ENCODE data around the gene RPS6KA4.

Gene RPS6KA4

GRCh38 chr11:64348383-64349024, 10.5 kb upstream of the RPS6KA4 start:
- Histone ChIP-seq H3K4me3 (ENCODE audit: low read length) (no peak overlapping the region), H3K4me1 (ENCODE audit: insufficient read depth, low read length) (peaks cover 13% of the 10 kb centered on the region), H3K36me3 (ENCODE audit: insufficient read depth, low read length) (no peaks in the 10 kb centered on the region), H3K27me3 (ENCODE audit: insufficient read depth, low read length) (no peaks in the 10 kb centered on the region), H2AFZ (ENCODE audit: low read depth, low read length) (no peak overlapping the region), H3K9me3 (ENCODE audit: low read length) (no peaks in the 10 kb centered on the region)

- Histone ChIP-seq H3K36me3 (ENCODE audit: insufficient read depth, low read length) (no peaks in the 10 kb centered on the region), H3K4me3 (ENCODE audit: low read length) (no peak overlapping the region), H2AFZ (ENCODE audit: low read depth, low read length) (no peak overlapping the region), H3K9me3 (ENCODE audit: low read length) (no peaks in the 10 kb centered on the region), H3K4me1 (ENCODE audit: insufficient read depth, low read length) (peaks cover 13% of the 10 kb centered on the region), H3K27me3 (ENCODE audit: insufficient read depth, low read length) (no peaks in the 10 kb centered on the region)
These were observed 10.0 kb upstream of the RPS6KA4 start for GRCh38 chr11:64349025-64349387.

GRCh38 chr11:64349404-64349803, 9.6 kb upstream of the RPS6KA4 start:
- no peaks in the 10 kb centered on the region for H3K36me3 ChIP-seq (ENCODE audit: insufficient read depth, low read length)
- peaks cover 13% of the 10 kb centered on the region for H3K4me1 ChIP-seq (ENCODE audit: insufficient read depth, low read length)
- no peaks in the 10 kb centered on the region for H3K9me3 ChIP-seq (ENCODE audit: low read length)
- no peaks in the 10 kb centered on the region for H3K27me3 ChIP-seq (ENCODE audit: insufficient read depth, low read length)
- H2AFZ ChIP-seq (ENCODE audit: low read depth, low read length), result no peak overlapping the region
- no peak overlapping the region for H3K4me3 ChIP-seq (ENCODE audit: low read length)

GRCh38 chr11:64351136-64351631, 7.8 kb upstream of the RPS6KA4 start:
- H3K4me1 ChIP-seq (ENCODE audit: insufficient read depth, low read length), result peaks cover 19% of the 10 kb centered on the region

GRCh38 chr11:64352099-64352994, 6.6 kb upstream of the RPS6KA4 start:
- Histone ChIP-seq H3K9me3 (ENCODE audit: low read length) (no peaks in the 10 kb centered on the region), H3K4me3 (ENCODE audit: low read length) (no peak overlapping the region), H2AFZ (ENCODE audit: low read depth, low read length) (no peak overlapping the region)

More at GRCh38 chr11:64351136-64351631, 7.8 kb upstream of the RPS6KA4 start:
- H3K9me3 ChIP-seq (ENCODE audit: low read length), result no peaks in the 10 kb centered on the region
- no peaks in the 10 kb centered on the region for H3K36me3 ChIP-seq (ENCODE audit: insufficient read depth, low read length)
- H3K4me3 ChIP-seq (ENCODE audit: low read length), result no peak overlapping the region
- H3K27me3 ChIP-seq (ENCODE audit: insufficient read depth, low read length), result no peaks in the 10 kb centered on the region
- no peak overlapping the region for H2AFZ ChIP-seq (ENCODE audit: low read depth, low read length)

GRCh38 chr11:64352995-64353714, 5.8 kb upstream of the RPS6KA4 start:
- Histone ChIP-seq H2AFZ (ENCODE audit: low read depth, low read length) (no peak overlapping the region), H3K36me3 (ENCODE audit: insufficient read depth, low read length) (no peaks in the 10 kb centered on the region), H3K4me3 (ENCODE audit: low read length) (no peak overlapping the region), H3K4me1 (ENCODE audit: insufficient read depth, low read length) (peaks cover 27% of the 10 kb centered on the region), H3K27me3 (ENCODE audit: insufficient read depth, low read length) (no peaks in the 10 kb centered on the region), H3K9me3 (ENCODE audit: low read length) (no peaks in the 10 kb centered on the region)

More at GRCh38 chr11:64352099-64352994, 6.6 kb upstream of the RPS6KA4 start:
- no peaks in the 10 kb centered on the region for H3K27me3 ChIP-seq (ENCODE audit: insufficient read depth, low read length)
- H3K4me1 ChIP-seq (ENCODE audit: insufficient read depth, low read length), result peaks cover 19% of the 10 kb centered on the region
- H3K36me3 ChIP-seq (ENCODE audit: insufficient read depth, low read length), result no peaks in the 10 kb centered on the region

- peaks cover 26% of the 10 kb centered on the region for H3K4me1 ChIP-seq (ENCODE audit: insufficient read depth, low read length)
- no peak overlapping the region for H2AFZ ChIP-seq (ENCODE audit: low read depth, low read length)
- no peaks in the 10 kb centered on the region for H3K36me3 ChIP-seq (ENCODE audit: insufficient read depth, low read length)
- no peak overlapping the region for H3K4me3 ChIP-seq (ENCODE audit: low read length)
- H3K27me3 ChIP-seq (ENCODE audit: insufficient read depth, low read length), result no peaks in the 10 kb centered on the region
- no peaks in the 10 kb centered on the region for H3K9me3 ChIP-seq (ENCODE audit: low read length)
These were observed 5.1 kb upstream of the RPS6KA4 start for GRCh38 chr11:64353715-64354506.

- H2AFZ ChIP-seq (ENCODE audit: low read depth, low read length), result no peak overlapping the region
- H3K36me3 ChIP-seq (ENCODE audit: insufficient read depth, low read length), result no peaks in the 10 kb centered on the region
- H3K27me3 ChIP-seq (ENCODE audit: insufficient read depth, low read length), result no peaks in the 10 kb centered on the region
- H3K4me3 ChIP-seq (ENCODE audit: low read length), result no peak overlapping the region
- H3K9me3 ChIP-seq (ENCODE audit: low read length), result no peaks in the 10 kb centered on the region
- H3K4me1 ChIP-seq (ENCODE audit: insufficient read depth, low read length), result peaks cover 34% of the 10 kb centered on the region
These were observed 3.7 kb upstream of the RPS6KA4 start for GRCh38 chr11:64355078-64355940.

GRCh38 chr11:64356498-64357411, 2.2 kb upstream of the RPS6KA4 start:
- Histone ChIP-seq H2AFZ (ENCODE audit: low read depth, low read length) (no peak overlapping the region), H3K4me3 (ENCODE audit: low read length) (no peak overlapping the region), H3K27me3 (ENCODE audit: insufficient read depth, low read length) (no peaks in the 10 kb centered on the region), H3K9me3 (ENCODE audit: low read length) (no peaks in the 10 kb centered on the region), H3K36me3 (ENCODE audit: insufficient read depth, low read length) (peaks cover 9% of the 10 kb centered on the region), H3K4me1 (ENCODE audit: insufficient read depth, low read length) (peaks cover 31% of the 10 kb centered on the region)

GRCh38 chr11:64357446-64357845, 1.5 kb upstream of the RPS6KA4 start:
- no peak overlapping the region for H2AFZ ChIP-seq (ENCODE audit: low read depth, low read length)
- peaks cover 15% of the 10 kb centered on the region for H3K36me3 ChIP-seq (ENCODE audit: insufficient read depth, low read length)
- H3K27me3 ChIP-seq (ENCODE audit: insufficient read depth, low read length), result no peaks in the 10 kb centered on the region
- H3K4me1 ChIP-seq (ENCODE audit: insufficient read depth, low read length), result peaks cover 29% of the 10 kb centered on the region
- H3K4me3 ChIP-seq (ENCODE audit: low read length), result no peak overlapping the region
- H3K9me3 ChIP-seq (ENCODE audit: low read length), result no peaks in the 10 kb centered on the region

- Histone ChIP-seq H3K4me1 (ENCODE audit: insufficient read depth, low read length) (peaks cover 29% of the 10 kb centered on the region), H3K9me3 (ENCODE audit: low read length) (no peaks in the 10 kb centered on the region), H3K36me3 (ENCODE audit: insufficient read depth, low read length) (peaks cover 19% of the 10 kb centered on the region), H3K4me3 (ENCODE audit: low read length) (peak overlapping the region; percentile 82), H3K27me3 (ENCODE audit: insufficient read depth, low read length) (no peaks in the 10 kb centered on the region), H2AFZ (ENCODE audit: low read depth, low read length) (peak overlapping the region; percentile 87)
These were observed 942 bp upstream of the RPS6KA4 start for GRCh38 chr11:64357904-64358535.

Data from neuron (in vitro differentiated cells).